SK-N-SH treated with all-trans-retinoic acid at 6 μM for 48 hours (cell line): ENCODE measurements around the gene SLC6A3.

Experiments
- ARNTL ChIP-seq: fragments of 450-650 bp; formaldehyde crosslinking; IDR thresholded peaks from 2 replicates; pipeline ENCODE4 v1.5.0; 2020; ENCODE audit warnings: low read depth, mild to moderate bottlenecking, moderate library complexity, borderline replicate concordance
- ZC3H10 ChIP-seq: fragments of 250-450 bp; sonication (Bioruptor Pico); IDR thresholded peaks from 2 replicates; pipeline ENCODE4 v1.5.1; 2021; ENCODE audit warnings: mild to moderate bottlenecking, moderate library complexity
- TF ChIP-seq, protein P1 (sequence below): fragments of 250-450 bp; sonication (Bioruptor Pico); IDR thresholded peaks from 2 replicates; pipeline ENCODE4 v1.5.1; 2020; ENCODE audit warnings: low read depth, mild to moderate bottlenecking, moderate library complexity
- TF ChIP-seq, protein P2 (sequence below): fragments of 250-450 bp; sonication (Bioruptor Pico); IDR thresholded peaks from 2 replicates; pipeline ENCODE4 v1.8.0; 2021; ENCODE audit warnings: low read depth, mild to moderate bottlenecking, moderate library complexity, borderline replicate concordance

DNA sequence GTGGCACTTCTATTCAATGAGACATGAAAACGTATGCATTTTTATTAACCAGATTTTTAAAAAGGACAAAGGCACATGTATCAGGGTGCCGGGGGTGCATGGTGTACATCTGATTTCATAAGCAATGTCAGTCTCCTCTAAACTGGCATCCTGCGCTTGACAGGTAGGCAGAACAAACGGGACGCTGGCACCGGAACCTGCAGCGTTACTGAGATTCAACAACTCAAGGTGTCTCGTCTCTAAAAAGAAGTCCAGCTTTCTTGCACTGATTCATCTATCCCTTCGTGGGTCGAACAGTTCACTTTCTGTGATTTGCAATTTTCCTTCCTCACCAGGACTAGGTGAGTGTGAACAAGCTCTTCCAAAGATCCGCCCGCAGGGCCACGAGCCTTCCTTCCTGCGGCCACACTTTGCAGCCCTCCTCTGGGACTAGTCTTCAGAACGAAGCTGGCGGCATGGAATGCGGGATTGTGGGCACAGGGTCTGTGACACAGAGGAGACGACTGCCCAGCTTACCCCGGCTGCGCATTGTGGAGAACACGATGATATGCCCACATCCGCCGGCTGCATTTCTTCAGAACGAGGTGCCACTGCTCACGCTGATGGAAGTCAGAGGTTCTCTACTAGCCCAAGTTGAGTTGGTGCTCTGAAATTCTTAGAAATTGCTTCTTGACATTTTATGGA lies 7.2 kb downstream of the SLC6A3 start:
- TF ChIP-seq ZC3H10 (CRISPR knock-in tag) (no peak), ARNTL (CRISPR knock-in tag) (no peak)
- TF ChIP-seq, protein P1, sequence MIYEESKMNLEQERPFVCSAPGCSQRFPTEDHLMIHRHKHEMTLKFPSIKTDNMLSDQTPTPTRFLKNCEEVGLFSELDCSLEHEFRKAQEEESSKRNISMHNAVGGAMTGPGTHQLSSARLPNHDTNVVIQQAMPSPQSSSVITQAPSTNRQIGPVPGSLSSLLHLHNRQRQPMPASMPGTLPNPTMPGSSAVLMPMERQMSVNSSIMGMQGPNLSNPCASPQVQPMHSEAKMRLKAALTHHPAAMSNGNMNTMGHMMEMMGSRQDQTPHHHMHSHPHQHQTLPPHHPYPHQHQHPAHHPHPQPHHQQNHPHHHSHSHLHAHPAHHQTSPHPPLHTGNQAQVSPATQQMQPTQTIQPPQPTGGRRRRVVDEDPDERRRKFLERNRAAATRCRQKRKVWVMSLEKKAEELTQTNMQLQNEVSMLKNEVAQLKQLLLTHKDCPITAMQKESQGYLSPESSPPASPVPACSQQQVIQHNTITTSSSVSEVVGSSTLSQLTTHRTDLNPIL (CRISPR knock-in tag) = no peak
- TF ChIP-seq, protein P2, sequence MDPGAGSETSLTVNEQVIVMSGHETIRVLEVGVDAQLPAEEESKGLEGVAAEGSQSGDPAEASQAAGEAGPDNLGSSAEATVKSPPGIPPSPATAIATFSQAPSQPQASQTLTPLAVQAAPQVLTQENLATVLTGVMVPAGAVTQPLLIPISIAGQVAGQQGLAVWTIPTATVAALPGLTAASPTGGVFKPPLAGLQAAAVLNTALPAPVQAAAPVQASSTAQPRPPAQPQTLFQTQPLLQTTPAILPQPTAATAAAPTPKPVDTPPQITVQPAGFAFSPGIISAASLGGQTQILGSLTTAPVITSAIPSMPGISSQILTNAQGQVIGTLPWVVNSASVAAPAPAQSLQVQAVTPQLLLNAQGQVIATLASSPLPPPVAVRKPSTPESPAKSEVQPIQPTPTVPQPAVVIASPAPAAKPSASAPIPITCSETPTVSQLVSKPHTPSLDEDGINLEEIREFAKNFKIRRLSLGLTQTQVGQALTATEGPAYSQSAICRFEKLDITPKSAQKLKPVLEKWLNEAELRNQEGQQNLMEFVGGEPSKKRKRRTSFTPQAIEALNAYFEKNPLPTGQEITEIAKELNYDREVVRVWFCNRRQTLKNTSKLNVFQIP (CRISPR knock-in tag) = no peak
